HepG2 (cell line): ENCODE data around the gene ANAPC1. TPM values are rescaled to one million over a fixed set of nuclear protein-coding genes. Genes with fewer than 3 reads are reported as not detected.

Experiments
- AGO1 ChIP-seq: fragments of 200-400 bp; formaldehyde crosslinking; IDR thresholded peaks from 2 replicates; pipeline ENCODE4 v1.6.1; 2017; ENCODE audit warnings: mild to moderate bottlenecking, low read depth, low read length, moderate library complexity; ENCODE audit not compliant: poor library complexity, severe bottlenecking
- BCL6 ChIP-seq: IDR thresholded peaks from 2 replicates; pipeline ENCODE4 v1.6.1; 2016; ENCODE audit warnings: missing genetic modification reagents, missing compliant biosample characterization
- ETV5 ChIP-seq: IDR thresholded peaks from 2 replicates; pipeline ENCODE4 v1.6.1; 2018; ENCODE audit warnings: missing biosample characterization, missing genetic modification reagents, inconsistent platforms, borderline replicate concordance
- KDM5B ChIP-seq: sonication (generic); formaldehyde crosslinking; IDR thresholded peaks from 2 replicates; pipeline ENCODE4 v1.4.0; 2020; ENCODE audit warnings: missing genetic modification reagents, mild to moderate bottlenecking, borderline replicate concordance
- NFATC3 ChIP-seq: sonication (generic); formaldehyde crosslinking; IDR thresholded peaks from 2 replicates; pipeline ENCODE4 v1.5.1; 2020; ENCODE audit warnings: mild to moderate bottlenecking, missing genetic modification reagents
- NKX3-1 ChIP-seq: sonication (generic); formaldehyde crosslinking; IDR thresholded peaks from 2 replicates; pipeline ENCODE4 v1.5.0; 2020; ENCODE audit warnings: missing genetic modification reagents
- RNF2 ChIP-seq: fragments of 450-650 bp; conservative IDR thresholded peaks from 2 replicates; pipeline ENCODE4 v1.6.1; 2016; ENCODE audit warnings: low read depth
- RXRB ChIP-seq: IDR thresholded peaks from 2 replicates; pipeline ENCODE4 v1.6.1; 2016; ENCODE audit warnings: borderline replicate concordance, missing genetic modification reagents, missing compliant biosample characterization
- SOX13 ChIP-seq, 3 experiments: fragments of 450-650 bp in 1 of 3; sonication (generic) in 1 of 3; formaldehyde crosslinking in 1 of 3; IDR thresholded peaks in 2 of 3; conservative IDR thresholded peaks in 1 of 3; 2 replicates each; pipeline versions ENCODE4 v1.5.0 to v1.6.1; 2016 to 2020; ENCODE audit warnings: antibody characterized with exemption in 1 of 3, mild to moderate bottlenecking in 1 of 3, missing compliant biosample characterization in 1 of 3, missing genetic modification reagents in 1 of 3, moderate library complexity in 1 of 3
- ZBTB38 ChIP-seq: sonication (generic); formaldehyde crosslinking; IDR thresholded peaks from 2 replicates; pipeline ENCODE4 v1.5.1; 2020; ENCODE audit warnings: mild to moderate bottlenecking, missing genetic modification reagents
- ZFP41 ChIP-seq: sonication (generic); formaldehyde crosslinking; IDR thresholded peaks from 2 replicates; pipeline ENCODE4 v1.4.0; 2020; ENCODE audit warnings: mild to moderate bottlenecking, missing genetic modification reagents, borderline replicate concordance
- ZNF317 ChIP-seq: sonication (generic); formaldehyde crosslinking; IDR thresholded peaks from 2 replicates; pipeline ENCODE4 v1.5.0; 2020; ENCODE audit warnings: mild to moderate bottlenecking, missing genetic modification reagents
- ZNF552 ChIP-seq: sonication (generic); formaldehyde crosslinking; IDR thresholded peaks from 2 replicates; pipeline ENCODE4 v1.9.0; 2022; ENCODE audit warnings: missing genetic modification reagents, mild to moderate bottlenecking, borderline replicate concordance
- ZSCAN31 ChIP-seq: sonication (generic); formaldehyde crosslinking; IDR thresholded peaks from 2 replicates; pipeline ENCODE4 v1.5.0; 2020; ENCODE audit warnings: low read depth, mild to moderate bottlenecking, missing genetic modification reagents
- polyA plus RNA-seq, 8 experiments: library from polyadenylated mRNA; depleted of rRNA in 3 of 8; stranded (reverse) in 7 of 8; unstranded in 1 of 8; fragments of >200 nt; fragmentation: Illumina TruSeq in 4 of 8; extraction: Trizol in 4 of 8; gene quantifications; 2 replicates each; pipeline versions ENCODE4 v1.2.1 to v1.2.3, GENCODE V29; 2011 to 2016; ENCODE audit warnings: low read depth in 4 of 8, missing spikeins in 1 of 8, mixed read lengths in 1 of 8; ENCODE audit not compliant: insufficient read depth in 1 of 8
- total RNA-seq, 5 experiments: library from RNA; depleted of rRNA; stranded (reverse); fragments of >200 nt; fragmentation: Illumina TruSeq; extraction: Trizol; gene quantifications; 2 replicates each; pipeline ENCODE4 v1.2.3, GENCODE V29; 2016; ENCODE audit warnings: low read depth in 1 of 5
- TF ChIP-seq, protein P1 (sequence below): sonication (generic); formaldehyde crosslinking; IDR thresholded peaks from 2 replicates; pipeline ENCODE4 v1.4.0; 2020; ENCODE audit warnings: missing genetic modification reagents
- TF ChIP-seq, protein P2 (sequence below): fragments of 450-650 bp; IDR thresholded peaks from 2 replicates; pipeline ENCODE4 v1.6.1; 2017
- TF ChIP-seq, protein P3 (sequence below): sonication (generic); formaldehyde crosslinking; IDR thresholded peaks from 2 replicates; pipeline ENCODE4 v1.4.0; 2020; ENCODE audit warnings: missing genetic modification reagents
- TF ChIP-seq, protein P4 (sequence below): sonication (generic); formaldehyde crosslinking; IDR thresholded peaks from 2 replicates; pipeline ENCODE4 v1.8.0; 2023; ENCODE audit warnings: mild to moderate bottlenecking, missing genetic modification reagents

ANAPC1 gene
- total and polyA plus RNA-seq, 2 of the 13 experiments (the other 11 are each of a cell fraction or from before 2014, with no cell fraction given) = 50.0 to 89.7 TPM

DNA sequence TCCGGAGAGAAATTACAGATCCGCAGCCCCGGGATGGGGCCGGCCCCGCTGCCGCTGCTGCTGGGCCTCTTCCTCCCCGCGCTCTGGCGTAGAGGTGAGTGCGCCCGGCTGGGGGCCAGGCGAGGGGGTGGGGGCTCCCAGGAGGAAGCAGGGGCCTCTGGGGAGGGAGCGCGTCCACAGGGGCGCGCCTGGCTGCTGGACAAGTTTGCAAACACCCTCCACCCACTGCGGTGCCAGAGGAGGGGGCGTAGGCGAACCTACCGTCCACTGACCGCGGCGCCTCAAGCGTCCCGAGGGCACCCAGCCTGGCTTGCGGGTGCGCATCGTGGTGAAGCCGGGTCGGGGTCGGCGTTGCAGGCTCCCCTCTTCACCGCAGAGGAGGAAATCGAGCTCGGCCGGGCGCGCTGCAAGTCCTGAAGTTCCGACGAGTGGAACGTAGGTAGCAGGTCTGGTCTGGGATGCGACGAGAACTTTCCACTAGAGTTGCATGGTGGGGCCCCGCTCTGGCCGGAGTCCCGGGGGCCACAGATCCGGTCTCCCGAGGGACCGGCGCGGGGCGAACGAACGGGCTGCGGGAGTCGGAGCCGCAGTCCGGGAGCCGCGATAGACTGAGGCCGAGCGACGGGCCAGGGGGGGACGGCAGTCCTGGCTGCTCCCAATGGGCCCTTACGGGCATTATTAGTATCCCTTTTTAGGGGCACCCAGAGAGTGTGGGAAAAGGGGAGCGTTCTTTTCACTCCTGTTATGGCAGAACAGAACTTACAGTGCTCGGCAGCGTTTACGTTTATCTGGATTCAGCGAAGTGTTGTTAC, 14.9 kb upstream of the ANAPC1 start (continued):
- TF ChIP-seq, protein P1, sequence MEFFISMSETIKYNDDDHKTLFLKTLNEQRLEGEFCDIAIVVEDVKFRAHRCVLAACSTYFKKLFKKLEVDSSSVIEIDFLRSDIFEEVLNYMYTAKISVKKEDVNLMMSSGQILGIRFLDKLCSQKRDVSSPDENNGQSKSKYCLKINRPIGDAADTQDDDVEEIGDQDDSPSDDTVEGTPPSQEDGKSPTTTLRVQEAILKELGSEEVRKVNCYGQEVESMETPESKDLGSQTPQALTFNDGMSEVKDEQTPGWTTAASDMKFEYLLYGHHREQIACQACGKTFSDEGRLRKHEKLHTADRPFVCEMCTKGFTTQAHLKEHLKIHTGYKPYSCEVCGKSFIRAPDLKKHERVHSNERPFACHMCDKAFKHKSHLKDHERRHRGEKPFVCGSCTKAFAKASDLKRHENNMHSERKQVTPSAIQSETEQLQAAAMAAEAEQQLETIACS = peak; percentile 76
- TF ChIP-seq RNF2 = 0 out of 2 replicates have a peak, but pooled peaks have one; percentile 35
- TF ChIP-seq SOX13 (IDR thresholded peaks at IDR 0.05) = peak; percentile 50; the same call in 1 of the 2 replicates
- no peak for TF ChIP-seq SOX13 (CRISPR knock-in tag; conservative IDR thresholded peaks at IDR 0.05 in 1 of 2, IDR thresholded peaks at IDR 0.05 in 1 of 2)
- TF ChIP-seq NFATC3 (CRISPR knock-in tag) = 0 out of 2 replicates have a peak, but pooled peaks have one; percentile 48
- peak; percentile 66; the same call in 1 of the 2 replicates for TF ChIP-seq ZNF317
- TF ChIP-seq KDM5B (CRISPR knock-in tag) = peak; percentile 81
- peak; percentile 81; the same call in 1 of the 2 replicates for TF ChIP-seq ZFP41
- TF ChIP-seq ZBTB38 (CRISPR knock-in tag) = peak; percentile 76; the same call in 1 of the 2 replicates
- TF ChIP-seq, protein P2, sequence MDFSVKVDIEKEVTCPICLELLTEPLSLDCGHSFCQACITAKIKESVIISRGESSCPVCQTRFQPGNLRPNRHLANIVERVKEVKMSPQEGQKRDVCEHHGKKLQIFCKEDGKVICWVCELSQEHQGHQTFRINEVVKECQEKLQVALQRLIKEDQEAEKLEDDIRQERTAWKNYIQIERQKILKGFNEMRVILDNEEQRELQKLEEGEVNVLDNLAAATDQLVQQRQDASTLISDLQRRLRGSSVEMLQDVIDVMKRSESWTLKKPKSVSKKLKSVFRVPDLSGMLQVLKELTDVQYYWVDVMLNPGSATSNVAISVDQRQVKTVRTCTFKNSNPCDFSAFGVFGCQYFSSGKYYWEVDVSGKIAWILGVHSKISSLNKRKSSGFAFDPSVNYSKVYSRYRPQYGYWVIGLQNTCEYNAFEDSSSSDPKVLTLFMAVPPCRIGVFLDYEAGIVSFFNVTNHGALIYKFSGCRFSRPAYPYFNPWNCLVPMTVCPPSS = no peak
- TF ChIP-seq, protein P3, sequence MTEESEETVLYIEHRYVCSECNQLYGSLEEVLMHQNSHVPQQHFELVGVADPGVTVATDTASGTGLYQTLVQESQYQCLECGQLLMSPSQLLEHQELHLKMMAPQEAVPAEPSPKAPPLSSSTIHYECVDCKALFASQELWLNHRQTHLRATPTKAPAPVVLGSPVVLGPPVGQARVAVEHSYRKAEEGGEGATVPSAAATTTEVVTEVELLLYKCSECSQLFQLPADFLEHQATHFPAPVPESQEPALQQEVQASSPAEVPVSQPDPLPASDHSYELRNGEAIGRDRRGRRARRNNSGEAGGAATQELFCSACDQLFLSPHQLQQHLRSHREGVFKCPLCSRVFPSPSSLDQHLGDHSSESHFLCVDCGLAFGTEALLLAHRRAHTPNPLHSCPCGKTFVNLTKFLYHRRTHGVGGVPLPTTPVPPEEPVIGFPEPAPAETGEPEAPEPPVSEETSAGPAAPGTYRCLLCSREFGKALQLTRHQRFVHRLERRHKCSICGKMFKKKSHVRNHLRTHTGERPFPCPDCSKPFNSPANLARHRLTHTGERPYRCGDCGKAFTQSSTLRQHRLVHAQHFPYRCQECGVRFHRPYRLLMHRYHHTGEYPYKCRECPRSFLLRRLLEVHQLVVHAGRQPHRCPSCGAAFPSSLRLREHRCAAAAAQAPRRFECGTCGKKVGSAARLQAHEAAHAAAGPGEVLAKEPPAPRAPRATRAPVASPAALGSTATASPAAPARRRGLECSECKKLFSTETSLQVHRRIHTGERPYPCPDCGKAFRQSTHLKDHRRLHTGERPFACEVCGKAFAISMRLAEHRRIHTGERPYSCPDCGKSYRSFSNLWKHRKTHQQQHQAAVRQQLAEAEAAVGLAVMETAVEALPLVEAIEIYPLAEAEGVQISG (CRISPR knock-in tag) = peak; percentile 10; the same call in 1 of the 2 replicates
- peak; percentile 87; the same call in 1 of the 2 replicates for TF ChIP-seq ZSCAN31 (CRISPR knock-in tag)
- TF ChIP-seq AGO1 = no peak
- no peak; the same call in none of the 2 replicates for TF ChIP-seq ZNF552 (CRISPR knock-in tag)
- TF ChIP-seq NKX3-1 (CRISPR knock-in tag) = no peak; the same call in none of the 2 replicates
- TF ChIP-seq BCL6 = peak; percentile 55; the same call in 1 of the 2 replicates
- TF ChIP-seq, protein P4, sequence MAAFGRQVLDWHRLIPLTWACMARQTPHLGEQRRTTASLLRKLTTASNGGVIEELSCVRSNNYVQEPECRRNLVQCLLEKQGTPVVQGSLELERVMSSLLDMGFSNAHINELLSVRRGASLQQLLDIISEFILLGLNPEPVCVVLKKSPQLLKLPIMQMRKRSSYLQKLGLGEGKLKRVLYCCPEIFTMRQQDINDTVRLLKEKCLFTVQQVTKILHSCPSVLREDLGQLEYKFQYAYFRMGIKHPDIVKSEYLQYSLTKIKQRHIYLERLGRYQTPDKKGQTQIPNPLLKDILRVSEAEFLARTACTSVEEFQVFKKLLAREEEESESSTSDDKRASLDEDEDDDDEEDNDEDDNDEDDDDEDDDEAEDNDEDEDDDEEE (CRISPR knock-in tag) = peak; percentile 14; the same call in 1 of the 2 replicates
- peak; percentile 58 for TF ChIP-seq RXRB (CRISPR knock-in tag)
- TF ChIP-seq ETV5 (CRISPR knock-in tag) = peak; percentile 35; the same call in 1 of the 2 replicates
